NCI-H1105 treated with DMSO at 0.1 percent for 48 hours (cell line): Measurements from ENCODE around the gene LAMA4.
A peak's percentile ranks its signal among the peaks of the same experiment; 100 is the strongest.

Source experiments
- DNase-seq: peaks from one replicate; lab custom pipeline; 2025; lab: John Stamatoyannopoulos, UW

LAMA4 gene

DNA sequence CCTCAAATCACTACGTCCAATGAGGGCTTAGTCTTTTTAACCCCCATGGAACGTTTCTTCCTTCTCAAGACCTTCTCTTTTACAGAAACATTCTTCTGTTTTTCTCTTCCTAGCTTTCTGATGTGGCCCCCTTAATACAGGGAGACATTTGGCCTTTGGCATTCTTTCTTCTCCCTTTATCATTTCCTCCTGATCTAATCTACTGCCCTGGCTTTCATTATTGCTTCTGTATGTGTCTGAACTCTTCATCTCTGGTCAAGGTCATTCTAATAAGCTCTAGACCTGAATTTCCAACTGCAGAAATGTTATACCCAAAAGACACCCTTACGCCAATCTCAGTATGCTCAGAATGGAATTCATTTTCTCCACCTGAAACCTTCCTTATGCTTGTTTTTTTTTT lies 18.4 kb upstream of the LAMA4 start:
- no peak for DNase-seq

DNA sequence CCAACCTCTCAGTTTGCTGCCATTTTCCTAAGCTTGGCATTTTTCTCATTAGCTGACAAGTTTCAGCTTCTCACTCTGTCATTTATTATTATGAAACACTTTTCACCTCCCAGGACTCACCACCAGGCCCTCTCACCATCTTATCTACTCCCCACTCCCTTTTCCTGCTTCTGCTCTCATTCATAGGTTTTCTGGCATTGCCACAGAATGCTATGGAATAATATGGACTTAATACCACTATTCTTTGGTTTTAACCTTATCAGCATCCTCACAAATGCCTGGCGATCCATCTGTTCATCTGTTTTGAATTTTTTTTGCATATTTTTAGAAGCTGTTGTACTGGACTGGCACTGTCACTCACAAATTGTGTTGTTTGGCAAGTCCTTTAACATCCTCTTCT lies 16.4 kb upstream of the LAMA4 start:
- no peak for DNase-seq

DNA sequence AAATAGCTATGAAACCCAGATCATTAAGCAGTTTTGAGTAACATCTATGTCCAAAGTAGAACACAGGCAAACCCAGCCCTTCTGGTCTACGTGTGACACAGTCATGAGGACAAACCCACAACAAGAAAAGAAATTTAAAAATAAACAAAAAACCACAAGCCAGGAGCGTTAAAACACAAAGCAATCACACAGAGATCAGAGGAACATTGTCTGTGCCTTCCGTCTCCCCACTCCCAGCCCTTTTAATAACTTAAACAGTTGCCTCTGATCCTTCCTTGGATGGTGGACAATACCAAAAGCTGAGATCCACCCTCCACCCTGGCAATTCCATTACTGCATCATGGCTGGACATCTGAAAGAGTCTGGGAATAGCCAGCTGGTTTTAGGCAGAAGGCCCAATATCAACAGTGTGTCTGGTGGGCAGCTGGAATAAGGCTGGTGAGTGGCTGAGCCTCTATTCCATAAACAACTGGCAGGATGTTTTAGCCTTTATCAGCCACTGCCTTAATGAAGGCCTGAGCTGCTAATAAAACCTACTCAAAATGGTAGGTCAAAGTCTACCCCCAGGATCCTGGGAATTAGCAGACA lies 15.7 kb upstream of the LAMA4 start:
- DNase-seq = no peak

DNA sequence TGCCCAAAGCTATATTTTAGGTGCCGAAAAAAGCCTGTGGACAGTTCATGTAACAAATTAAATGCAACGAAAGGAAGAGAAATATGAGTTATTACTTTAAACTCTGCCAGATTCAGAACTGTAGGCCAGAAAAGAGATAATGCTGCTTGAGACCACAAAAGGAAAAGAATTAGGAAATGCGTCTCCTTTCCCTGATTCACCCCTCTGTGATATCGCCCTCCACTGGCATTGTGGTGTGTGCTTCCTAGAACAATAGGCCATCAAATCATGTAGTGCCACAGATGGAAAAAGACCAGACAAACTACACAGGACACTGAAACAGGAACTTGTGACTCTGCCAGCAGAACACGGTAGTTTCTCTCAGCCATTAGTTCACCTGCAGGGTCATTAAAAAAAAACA lies 14.7 kb upstream of the LAMA4 start:
- DNase-seq = no peak

DNA sequence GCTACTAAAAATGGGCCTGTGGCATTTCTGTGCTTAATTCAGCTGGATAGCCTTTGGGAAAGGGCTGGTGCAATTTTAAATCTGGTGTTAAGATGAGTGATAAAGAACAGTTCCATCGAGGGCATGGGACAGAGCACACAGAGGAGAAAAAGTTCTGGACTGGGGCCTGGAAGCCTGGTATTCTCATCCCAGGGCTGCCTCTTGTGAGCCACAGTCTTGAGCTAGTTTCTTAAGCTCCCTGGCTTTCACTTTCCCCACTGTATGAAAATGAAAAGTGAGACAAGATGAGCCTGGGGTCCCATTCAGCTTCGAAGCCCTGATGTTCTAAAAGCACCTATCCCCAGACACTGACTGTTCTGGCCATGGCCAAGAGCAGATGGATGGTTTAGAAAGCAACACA lies 14.3 kb upstream of the LAMA4 start:
- DNase-seq = no peak

- no peak for DNase-seq
These were observed 13.7 kb upstream of the LAMA4 start for GRCh38 chr6:112268019-112268418.

DNA sequence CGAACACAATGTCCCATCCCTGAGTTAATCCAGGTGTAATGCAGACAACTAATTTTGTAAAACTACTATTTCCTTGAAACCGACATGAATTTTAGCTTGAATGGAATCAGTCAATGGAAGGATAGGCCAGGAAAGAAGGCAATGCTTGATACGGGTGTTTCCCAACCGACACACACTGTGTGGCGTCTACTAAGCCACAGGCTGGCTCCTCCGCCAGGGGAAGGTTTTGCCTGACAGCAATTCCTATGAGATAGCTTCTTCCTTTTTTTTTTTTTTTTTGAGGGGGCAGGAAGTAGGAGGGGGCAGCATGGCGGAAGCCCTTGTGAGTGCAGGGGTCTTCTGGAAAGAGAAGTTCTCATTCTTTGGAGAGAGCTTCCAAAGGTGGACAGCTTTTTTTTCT lies 12.0 kb upstream of the LAMA4 start:
- DNase-seq = no peak

DNA sequence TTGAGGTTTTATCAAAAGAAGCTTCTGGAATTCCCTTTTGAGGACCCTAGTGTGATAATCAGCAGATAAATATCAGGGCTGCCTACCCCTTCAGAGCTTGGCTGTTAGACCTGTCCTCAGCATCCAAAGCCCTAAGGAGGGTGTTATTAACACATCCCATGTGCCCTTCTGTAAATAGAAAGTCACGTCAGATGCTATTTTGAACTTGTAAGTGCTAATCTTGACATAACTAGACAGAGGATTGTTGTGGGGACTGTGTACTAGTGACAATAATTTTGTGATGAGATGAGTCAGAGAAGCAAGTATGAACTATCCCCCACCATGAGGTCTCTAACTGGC lies 4.9 kb upstream of the LAMA4 start:
- DNase-seq = no peak

DNA sequence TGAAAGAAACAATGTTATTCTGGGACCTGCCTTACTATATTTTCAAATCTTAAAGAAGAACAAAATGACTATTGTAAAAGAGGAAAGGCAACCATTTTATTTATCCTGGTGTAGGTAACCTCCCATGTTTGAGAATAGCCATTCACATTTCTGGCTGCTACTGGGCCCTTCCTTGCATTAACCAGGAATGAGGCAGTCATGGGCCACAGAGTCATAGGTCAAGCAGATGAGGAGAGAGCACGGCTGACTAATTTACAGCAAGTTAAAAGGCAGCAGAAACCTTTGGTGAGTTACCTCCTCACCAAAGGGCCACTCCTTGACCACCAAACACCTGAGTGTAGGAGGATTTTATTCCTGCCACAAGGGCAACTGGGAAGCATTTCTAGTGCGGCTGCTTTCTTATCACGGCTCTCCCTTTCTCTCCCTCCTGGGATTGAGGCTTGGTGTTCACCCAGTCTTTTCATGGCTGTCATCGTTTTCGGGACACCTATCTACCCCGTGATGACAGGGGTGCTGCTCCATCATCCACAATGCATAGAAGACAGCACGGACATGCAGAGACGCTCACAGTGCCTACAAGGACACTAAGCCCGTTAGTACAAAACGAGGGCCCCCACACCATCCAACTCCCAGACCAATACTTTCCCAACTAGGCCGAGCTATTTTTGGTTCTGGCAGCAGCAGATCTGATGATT lies 4.4 kb upstream of the LAMA4 start:
- no peak for DNase-seq

DNA sequence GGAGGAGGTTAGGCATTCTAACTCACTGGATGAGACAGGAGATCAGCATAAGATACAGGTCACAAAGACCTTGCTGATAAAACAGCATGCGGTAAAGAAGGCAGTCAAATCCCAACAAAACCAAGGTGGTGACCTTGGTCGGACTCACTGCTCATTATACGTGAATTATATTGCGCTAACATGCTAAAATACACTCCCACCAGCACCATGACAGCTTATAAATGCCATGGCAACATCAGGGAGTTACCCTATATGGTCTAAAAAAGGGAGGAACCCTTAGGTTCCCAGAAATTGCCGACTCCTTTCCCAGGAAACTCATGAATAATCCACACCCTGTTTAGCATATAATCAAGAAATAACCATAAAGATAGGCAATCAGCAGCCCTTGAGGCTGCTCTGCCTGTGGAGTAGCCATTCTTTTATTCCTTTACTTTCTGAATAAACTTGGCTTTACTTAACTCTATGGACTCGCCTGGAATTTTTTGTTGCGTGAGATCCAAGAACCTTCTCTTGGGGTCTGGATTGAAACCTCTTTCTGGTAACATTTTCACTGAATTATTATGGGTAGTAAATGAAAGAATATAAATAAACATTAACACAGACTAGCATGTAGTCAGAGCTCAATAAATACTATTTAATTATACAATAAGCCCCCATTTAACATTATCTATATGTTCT lies 3.0 kb upstream of the LAMA4 start:
- DNase-seq = no peak

DNA sequence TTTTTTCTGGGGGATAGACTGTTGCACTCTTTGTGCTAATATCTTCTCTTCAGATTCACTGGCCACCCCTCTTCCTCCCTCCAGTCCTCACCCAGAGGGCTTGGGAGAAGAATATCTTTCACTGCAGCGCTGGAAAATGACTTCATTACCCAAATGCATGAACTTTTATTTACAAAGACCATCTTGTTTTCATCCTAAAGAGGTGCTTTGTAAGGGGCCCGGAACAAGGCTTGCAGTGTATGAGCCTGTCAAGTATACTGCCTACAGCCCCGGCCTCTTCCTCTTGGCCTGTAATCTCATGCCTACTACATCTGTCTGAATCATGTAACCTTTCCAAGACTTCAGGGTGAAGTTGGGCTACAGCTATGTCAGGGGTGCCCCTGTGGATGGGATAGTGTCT lies 554 bp upstream of the LAMA4 start:
- DNase-seq = no peak

DNA sequence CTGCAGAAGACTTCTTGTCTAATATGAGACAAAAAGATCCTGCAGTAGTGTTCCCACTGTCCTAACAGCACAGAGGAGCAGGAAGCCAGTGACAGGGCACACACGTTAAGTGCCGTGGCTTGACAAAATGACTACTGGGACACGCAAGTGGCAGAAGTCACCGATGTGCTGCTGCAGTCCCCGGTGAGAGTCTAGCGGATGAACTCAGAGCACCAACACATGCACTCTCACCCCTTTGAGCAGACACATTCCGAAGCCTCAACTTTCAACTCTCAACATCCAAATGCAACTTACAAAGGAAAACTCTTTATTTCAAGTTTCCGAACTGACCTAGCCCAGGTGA lies 898 bp downstream of the LAMA4 start:
- no peak for DNase-seq

DNA sequence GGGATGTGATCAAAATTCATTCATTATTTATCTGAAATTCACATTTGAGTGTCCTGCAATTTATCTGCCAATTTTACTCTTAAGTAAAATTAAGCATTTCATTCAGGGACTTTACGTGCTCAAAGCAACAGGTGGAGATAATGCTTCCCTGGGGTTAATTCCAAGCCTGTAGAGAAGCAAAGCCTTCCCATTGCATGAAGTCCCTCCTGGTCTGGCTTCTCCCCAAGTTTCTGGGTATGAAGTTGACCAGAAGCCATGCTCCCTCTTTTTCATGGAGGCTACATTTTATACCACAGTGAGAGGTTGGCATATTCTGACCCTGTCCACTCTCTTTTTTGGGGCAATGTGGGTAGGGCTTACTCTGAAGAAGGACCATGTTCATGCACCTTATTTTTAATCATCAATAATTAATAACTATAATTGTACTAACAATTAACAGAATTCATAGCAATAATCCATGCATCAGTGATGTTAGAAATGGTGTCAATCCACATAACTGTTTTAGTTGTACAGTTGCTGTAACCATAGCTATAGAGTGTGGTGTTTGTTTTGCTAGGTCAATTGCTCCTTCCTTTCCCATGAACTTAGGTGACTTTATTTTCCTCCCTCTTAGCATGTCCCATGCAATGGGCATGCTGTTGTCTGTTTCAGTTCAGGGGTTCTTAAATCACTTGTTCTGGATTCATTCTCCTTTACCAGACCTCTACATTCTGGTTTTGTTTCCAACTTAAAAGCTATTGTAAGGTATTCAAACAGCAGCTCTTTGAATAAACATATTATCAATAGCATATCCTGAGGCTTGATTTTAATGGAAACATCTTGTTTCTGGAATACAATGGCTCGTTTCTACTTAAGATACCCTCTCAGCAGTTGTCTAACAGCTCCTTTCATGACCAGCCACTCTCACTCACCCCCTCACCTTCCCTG lies 1.5 kb downstream of the LAMA4 start:
- DNase-seq = peak; percentile 6

- no peak for DNase-seq
These were observed 3.0 kb downstream of the LAMA4 start for GRCh38 chr6:112251171-112251875.

GRCh38 chr6:112249489-112249888 lies 4.9 kb downstream of the LAMA4 start:
- DNase-seq = no peak

GRCh38 chr6:112247275-112247674 lies 7.1 kb downstream of the LAMA4 start:
- DNase-seq = no peak

GRCh38 chr6:112245511-112246203 lies 8.7 kb downstream of the LAMA4 start:
- no peak for DNase-seq

DNA sequence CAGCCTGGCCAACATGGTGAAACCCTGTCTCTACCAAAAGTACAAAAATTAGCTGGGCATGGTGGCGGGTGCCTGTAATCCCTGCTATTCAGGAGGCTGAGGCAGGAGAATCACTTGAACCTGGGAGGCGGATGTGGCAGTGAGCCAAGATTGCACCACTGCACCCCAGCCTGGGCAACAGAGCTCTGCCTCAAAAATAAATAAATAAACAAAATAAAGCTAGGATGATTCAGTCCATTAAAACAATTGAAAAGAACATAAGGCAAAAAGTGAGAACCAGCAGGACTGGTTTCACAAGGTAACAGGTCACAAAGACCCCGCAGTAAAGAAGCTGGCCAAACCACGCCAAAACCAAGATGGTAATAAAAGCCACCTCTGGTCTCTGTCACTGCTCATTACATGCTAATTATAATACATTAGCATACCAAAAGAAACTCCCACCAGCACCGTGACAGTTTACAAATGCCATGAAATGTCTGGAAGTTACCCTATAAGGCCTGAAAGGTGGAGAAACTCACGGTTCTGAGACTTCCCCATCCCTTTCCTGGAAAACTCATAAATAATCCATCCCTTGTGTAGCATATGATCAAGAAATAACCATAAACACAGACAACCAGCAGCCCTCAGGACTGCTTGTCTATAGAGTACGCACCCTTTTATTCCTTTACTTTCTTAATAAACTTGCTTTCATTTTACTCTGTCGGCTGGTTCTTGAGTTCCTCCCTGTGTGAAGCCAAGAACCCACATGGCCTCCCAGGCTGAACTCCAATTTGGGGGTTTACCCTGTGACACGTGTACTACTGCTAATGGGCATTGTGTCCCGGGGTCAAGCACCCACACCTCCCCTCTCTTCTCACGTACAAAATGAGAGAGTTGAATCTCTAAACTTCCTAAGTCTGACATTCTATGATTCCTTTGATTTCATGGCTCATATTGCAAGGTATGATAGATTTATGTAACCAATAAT lies 10.2 kb downstream of the LAMA4 start:
- DNase-seq = no peak

GRCh38 chr6:112241820-112242429 lies 12.4 kb downstream of the LAMA4 start:
- no peak for DNase-seq

- no peak for DNase-seq
These were observed 16.8 kb downstream of the LAMA4 start for GRCh38 chr6:112237595-112237994.
